Femur (tissue), 1 donor: ENCODE data around the gene EXOC2.

Source experiments
- DNase-seq: peaks from one replicate; pipeline ENCODE4 v3.0.0-alpha.2; 2017

EXOC2 gene

GRCh38 chr6:456887-457286 is 236.1 kb downstream of the EXOC2 start:
- DNase-seq, result no peak

GRCh38 chr6:456358-456867 is 236.5 kb downstream of the EXOC2 start:
- no peak for DNase-seq

GRCh38 chr6:455835-456234 is 237.1 kb downstream of the EXOC2 start:
- no peak for DNase-seq

GRCh38 chr6:455006-455585 is 237.8 kb downstream of the EXOC2 start:
- no peak for DNase-seq

GRCh38 chr6:454148-454991 is 238.6 kb downstream of the EXOC2 start:
- no peak for DNase-seq

- DNase-seq, result peak; percentile 74
Measured at GRCh38 chr6:453152-453551, 239.8 kb downstream of the EXOC2 start.

GRCh38 chr6:452301-453067 is 240.5 kb downstream of the EXOC2 start:
- DNase-seq, result no peak

GRCh38 chr6:451847-452246 is 241.1 kb downstream of the EXOC2 start:
- DNase-seq, result no peak

GRCh38 chr6:451336-451735 is 241.6 kb downstream of the EXOC2 start:
- no peak for DNase-seq

- DNase-seq, result no peak
Measured at GRCh38 chr6:449486-450419, 243.2 kb downstream of the EXOC2 start.

- no peak for DNase-seq
Measured at GRCh38 chr6:449057-449430, 243.9 kb downstream of the EXOC2 start.

GRCh38 chr6:448296-449056 is 244.5 kb downstream of the EXOC2 start:
- no peak for DNase-seq

GRCh38 chr6:447381-448165 is 245.4 kb downstream of the EXOC2 start:
- DNase-seq, result no peak

- DNase-seq, result no peak
Measured at GRCh38 chr6:446418-447366, 246.2 kb downstream of the EXOC2 start.

- no peak for DNase-seq
Measured at GRCh38 chr6:445571-446417, 247.1 kb downstream of the EXOC2 start.

GRCh38 chr6:444653-445275 is 248.2 kb downstream of the EXOC2 start:
- no peak for DNase-seq

- no peak for DNase-seq
Measured at GRCh38 chr6:443621-444159, 249.2 kb downstream of the EXOC2 start.
